HG02759 (cell line): ENCODE data around the gene CFAP92.

Experiments used
- ATAC-seq: cut with Tn5 transposase; IDR thresholded peaks from one replicate; pipeline ENCODE4 v1.9.1; 2021; ENCODE audit warnings: mild to moderate bottlenecking, moderate library complexity; ENCODE audit not compliant: unreplicated experiment

Gene CFAP92

GRCh38 chr3:128993461-128994172 is at the start of gene CFAP92:
CFAP92 (minus strand) TSS chr3:128994076; CDS start chr3:128993304, 772 bp downstream.
- ATAC-seq: peak; percentile 92

GRCh38 chr3:129040579-129041300 is 46.9 kb upstream of the CFAP92 start:
- ATAC-seq: no peak

GRCh38 chr3:129040039-129040336 is 46.1 kb upstream of the CFAP92 start:
- ATAC-seq: no peak

- ATAC-seq: no peak
These were observed 45.6 kb upstream of the CFAP92 start for GRCh38 chr3:129039271-129040038.

GRCh38 chr3:129038121-129038855 is 44.4 kb upstream of the CFAP92 start:
- ATAC-seq: no peak

- ATAC-seq: no peak
These were observed 43.2 kb upstream of the CFAP92 start for GRCh38 chr3:129037093-129037419.

- no peak for ATAC-seq
These were observed 42.6 kb upstream of the CFAP92 start for GRCh38 chr3:129036222-129037092.

GRCh38 chr3:129035360-129036221 is 41.7 kb upstream of the CFAP92 start:
- ATAC-seq: no peak

- no peak for ATAC-seq
These were observed 40.8 kb upstream of the CFAP92 start for GRCh38 chr3:129034642-129035041.

- no peak for ATAC-seq
These were observed 39.9 kb upstream of the CFAP92 start for GRCh38 chr3:129033633-129034321.

- ATAC-seq: no peak
These were observed 39.3 kb upstream of the CFAP92 start for GRCh38 chr3:129033151-129033550.

GRCh38 chr3:129032716-129033115 is 38.8 kb upstream of the CFAP92 start:
- no peak for ATAC-seq

GRCh38 chr3:129031476-129032215 is 37.8 kb upstream of the CFAP92 start:
- ATAC-seq: no peak

- no peak for ATAC-seq
These were observed 36.7 kb upstream of the CFAP92 start for GRCh38 chr3:129030611-129031010.

GRCh38 chr3:129028866-129029265 is 35.0 kb upstream of the CFAP92 start:
- no peak for ATAC-seq

- ATAC-seq: no peak
These were observed 33.6 kb upstream of the CFAP92 start for GRCh38 chr3:129027544-129027880.

GRCh38 chr3:129026728-129027543 is 33.1 kb upstream of the CFAP92 start:
- ATAC-seq: peak; percentile 100
